ENCODE measurements around the gene NMU. TPM values are rescaled to one million over a fixed set of nuclear protein-coding genes. Genes with fewer than 3 reads are reported as not detected.

Gene NMU
- total and polyA plus RNA-seq, 2 of the 4 experiments (the other 2 are of a cell fraction): not detected

DNA sequence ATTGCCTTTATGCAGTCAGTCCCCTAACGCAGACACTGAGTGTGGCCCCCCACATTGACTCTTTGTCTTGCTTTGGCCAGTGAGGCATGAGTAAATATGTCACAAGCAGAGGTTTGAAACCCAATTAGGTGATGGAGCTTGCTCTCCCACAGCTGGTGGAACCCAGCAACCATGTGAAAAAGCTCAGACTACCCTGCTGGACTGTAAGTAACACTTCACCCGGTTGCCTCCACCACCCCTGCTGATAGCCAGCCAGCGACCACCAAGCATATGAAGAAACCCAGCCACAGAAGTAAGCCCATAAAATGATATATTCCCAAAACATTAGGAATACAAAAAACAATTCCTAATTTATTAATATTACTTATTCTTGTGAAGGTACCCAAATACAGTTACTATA is 22.5 kb downstream of the NMU start:
- Histone ChIP-seq H4K5ac (ENCODE audit: low read depth, low read length) (no peak overlapping the region), H2BK5ac (ENCODE audit: low read depth, low read length, poor library complexity, severe bottlenecking) (no peak overlapping the region), H3K9ac (ENCODE audit: low read depth, low read length) (no peak overlapping the region), H3K18ac (ENCODE audit: low read depth, low read length) (no peak overlapping the region), H2BK15ac (ENCODE audit: low read depth, low read length) (no peak overlapping the region), H2BK120ac (ENCODE audit: low read depth, low read length) (no peak overlapping the region), H3K27ac (ENCODE audit: insufficient read depth, low read length) (no peak overlapping the region), H3K9me1 (ENCODE audit: insufficient read depth, low read length) (no peaks in the 10 kb centered on the region), H2AFZ (replicated peaks; ENCODE audit: low read length, poor library complexity) (no peak overlapping the region), H3K4me3 (ENCODE audit: insufficient read depth, low read depth, low read length) (no peak overlapping the region), H3K4me2 (ENCODE audit: low read depth, low read length) (no peak overlapping the region), H3K4ac (ENCODE audit: low read depth, low read length) (no peak overlapping the region), H3K4me1 (ENCODE audit: control insufficient read depth, insufficient read depth, low read length) (no peaks in the 10 kb centered on the region), H3K79me1 (ENCODE audit: low read depth in 1 of 2, low read length in 2 of 2) (no peaks in the 10 kb centered on the region), H4K8ac (ENCODE audit: low read depth in 2 of 2, low read length in 2 of 2) (no peak overlapping the region), H2AK5ac (ENCODE audit: low read depth, low read length) (no peak overlapping the region), H2AK9ac (replicated peaks; ENCODE audit: low read depth, low read length, poor library complexity) (no peak overlapping the region), H2BK20ac (ENCODE audit: low read depth, low read length) (no peak overlapping the region), H3K23ac (ENCODE audit: low read depth, low read length) (no peak overlapping the region), H4K20me1 (ENCODE audit: insufficient read depth, low read length) (no peaks in the 10 kb centered on the region), H3K56ac (ENCODE audit: extremely low read depth, insufficient read depth, low read length) (no peak overlapping the region), H3K27me3 (ENCODE audit: control insufficient read depth, insufficient read depth, low read length) (0 out of 2 replicates have a peak, but pooled peaks cover 1% of the 10 kb centered on the region), H3K9me3 (ENCODE audit: control insufficient read depth, insufficient read depth, low read length) (no peaks in the 10 kb centered on the region), H4K91ac (ENCODE audit: insufficient read depth, low read depth, low read length) (no peak overlapping the region), H3K36me3 (ENCODE audit: control insufficient read depth, insufficient read depth, low read length) (no peaks in the 10 kb centered on the region), H3K14ac (replicated peaks; ENCODE audit: low read depth, low read length) (no peak overlapping the region)
- no CpG with 5 or more reads among the region's 3 CpGs for WGBS, 2 experiments (ENCODE audit: extremely low coverage in 2 of 2, insufficient read length in 1 of 2)
- no peak for TF ChIP-seq CHD1 (IDR thresholded peaks at IDR 0.05; ENCODE audit: low read depth, low read length)
- CTCF ChIA-PET: no interaction called here
- intact Hi-C loops (cut with micrococcal nuclease): no loop called here
- in situ Hi-C loops (cut with MboI; ENCODE audit: low sequenced_read_pairs): no loop called here
- no peak for ATAC-seq (ENCODE audit: low read depth)
- DNase-seq: no peak
- BruUV-seq (replicated peaks): no TSS peak
- dilution Hi-C loops (cut with HindIII; ENCODE audit: low sequenced_read_pairs, unreplicated experiment): no loop called here
- POLR2A ChIA-PET (ENCODE audit: unreplicated experiment): no interaction called here
